Heart left ventricle (tissue), 16 donors: ENCODE results near the gene ELL. TPM values are rescaled to one million over a fixed set of nuclear protein-coding genes. Genes with fewer than 3 reads are reported as not detected.

Source experiments
- ATAC-seq, 4 donors: fragments of 200-7000 bp; cut with Tn5 transposase; one replicate each; pipeline ENCODE4 v1.9.1; 2020 to 2022; ENCODE audit warnings: moderate library complexity in 4 of 4, mild to moderate bottlenecking in 3 of 4, moderate number of reproducible peaks in 1 of 4
- DNase-seq, 5 donors: peaks; one replicate each; pipeline ENCODE4 v3.0.0-alpha.2; 2020
- H3K27ac ChIP-seq, 12 donors: fragments of 200-600 bp; sonication (generic) in 4 of 12; one replicate each; pipeline versions ENCODE4 v1.5.0 to v1.8.0; 2016 to 2022; ENCODE audit warnings: mild to moderate bottlenecking in 2 of 12
- H3K27me3 ChIP-seq, 9 donors: fragments of 200-600 bp; sonication (generic) in 2 of 9; one replicate each; pipeline versions ENCODE4 v1.5.1 to v1.8.0; 2016 to 2022; ENCODE audit warnings: mild to moderate bottlenecking in 3 of 9
- H3K36me3 ChIP-seq, 9 donors: fragments of 200-600 bp; sonication (generic) in 2 of 9; one replicate each; pipeline versions ENCODE4 v1.5.0 to v1.8.0; 2018 to 2022; ENCODE audit warnings: mild to moderate bottlenecking in 2 of 9
- H3K4me1 ChIP-seq, 12 donors: fragments of 200-600 bp; sonication (generic) in 4 of 12; one replicate each; pipeline versions ENCODE4 v1.5.0 to v1.8.0; 2016 to 2022; ENCODE audit warnings: mild to moderate bottlenecking in 3 of 12
- H3K4me3 ChIP-seq, 12 donors: fragments of 200-600 bp; sonication (generic) in 4 of 12; one replicate each; pipeline versions ENCODE4 v1.5.0 to v1.8.0; 2017 to 2022; ENCODE audit warnings: mild to moderate bottlenecking in 9 of 12, moderate library complexity in 4 of 12
- H3K9me3 ChIP-seq, 12 donors: fragments of 200-600 bp; sonication (generic) in 4 of 12; one replicate each; pipeline versions ENCODE4 v1.5.0 to v1.8.0; 2016 to 2022; ENCODE audit warnings: mild to moderate bottlenecking in 1 of 12
- CTCF ChIP-seq, 12 donors: fragments of 200-600 bp; sonication (generic) in 4 of 12; IDR thresholded peaks; one replicate each; pipeline versions ENCODE4 v1.5.0 to v1.8.0; 2018 to 2022; ENCODE audit warnings: antibody characterized with exemption in 12 of 12, mild to moderate bottlenecking in 5 of 12
- POLR2A ChIP-seq, 2 donors: fragments of 450-650 bp; IDR thresholded peaks; one replicate each; pipeline ENCODE4 v1.6.1; 2017; ENCODE audit warnings: antibody characterized with exemption in 2 of 2, mild to moderate bottlenecking in 2 of 2, moderate library complexity in 2 of 2
- WGBS, 4 donors: extraction: QIAGEN DNeasy Blood & Tissue Kit in 2 of 4; methylation state at CpG; one replicate each; pipeline versions ENCODE4 v1.1.5 to v1.1.7; 2013 to 2018; 5-methylcytosine and 5-hydroxymethylcytosine counted together
- intact Hi-C, 10 donors: fragments of 100-400 bp; cut with DNase I; formaldehyde crosslinking; loops; one replicate each; pipeline versions ENCODE4 v1.11.1 to v1.14.2; 2022
- polyA plus RNA-seq, 2 donors: library from polyadenylated mRNA; stranded (reverse); fragments of 200-250 nt; gene quantifications; one replicate each; pipeline ENCODE4 v1.2.3, GENCODE V29; 2013
- total RNA-seq, 9 donors: library from RNA; depleted of rRNA in 2 of 9; stranded (reverse); fragments of >200 nt in 2 of 9; fragmentation: NEBNext Ultra II Directional in 3 of 9; extraction: Animal tissue kit (Norgen Biotek cat#: 25700) in 3 of 9; gene quantifications; one replicate each; pipeline versions ENCODE4 v1.1.0 to v1.2.4, GENCODE V29; 2016 to 2023
- donor health status: ischemic (EF 13 %, LVEDD 7.1; RV severe dilation, severe dysfunction).
- donor health status: healthy with polysubstance abuse.
- donor health status: DM: no; HTN: yes; CAD: no.
- donor health status: DM: no; HTN: no; CAD: no.
- donor health status: ischemic (EF 25% LVEDD 6.9; RV normal size, moderate dysfunction).
- donor health status: ischemic (EF 25% LVEDD 5.7; RV mildly dilated, moderate dysfunction).
- donor health status: healthy.
- donor health status: DM: yes; HTN: yes; CAD: no.
- donor health status: ischemic (EF 35%, LVEDD 5.7; RV mildly dilated, moderate dysfunction).
- donor health status: nonischemic (EF 11% LVEDD 7.7; RV severe dilation, severe dysfunction).
- donor health status: DM: yes; HTN: yes; CAD: no.
- donor health status: PGD.
- donor health status: ischemic (EF 29% LVEDD 5.4; RV normal size, mild dysfunction).
- donor health status: nonischemic (EF 23%, LVEDD 6.1; RV moderate dilation, normal function).

The ELL gene
- total and polyA plus RNA-seq, 11 donors = 5.9 to 17.8 (median 7.3) TPM

GRCh38 chr19:18538115-18538514, 16.2 kb upstream of the ELL start:
- Histone ChIP-seq H3K27ac (no peak overlapping the region), H3K36me3 (peaks cover 0 to 84% (median 74%) of the 10 kb centered on the region in 9 donors), H3K4me3 (no peak overlapping the region), H3K9me3 (no peaks in the 10 kb centered on the region), H3K27me3 (no peaks in the 10 kb centered on the region), H3K4me1 (peaks cover 0 to 18% (median 11%) of the 10 kb centered on the region in 12 donors)
- ATAC-seq (no peak), DNase-seq (no peak)
- intact Hi-C loops = no loop called here
- TF ChIP-seq POLR2A (IDR thresholded peaks at IDR 0.05) (no peak), CTCF (IDR thresholded peaks at IDR 0.05) (no peak)
- WGBS, 4 donors = 91 to 92% (median 91%) methylated on average over 7 to 22 of the region's 22 CpGs

- H3K4me1 ChIP-seq = peaks cover 0 to 15% (median 9%) of the 10 kb centered on the region in 12 donors
- no peak overlapping the region for H3K27ac ChIP-seq
- intact Hi-C loops = no loop called here
- no peak for DNase-seq
- no peak overlapping the region for H3K4me3 ChIP-seq
- H3K9me3 ChIP-seq = no peaks in the 10 kb centered on the region
- H3K36me3 ChIP-seq = peaks cover under 1 to 90% (median 80%) of the 10 kb centered on the region in 9 donors
- H3K27me3 ChIP-seq = no peaks in the 10 kb centered on the region
- 94 to 96% (median 94%) methylated on average over 11 to 17 of the region's 17 CpGs for WGBS, 4 donors
- TF ChIP-seq CTCF (IDR thresholded peaks at IDR 0.05) (no peak), POLR2A (IDR thresholded peaks at IDR 0.05) (no peak)
- ATAC-seq = no peak
Observed at GRCh38 chr19:18537431-18537830, 15.6 kb upstream of the ELL start.

- Histone ChIP-seq H3K27me3 (no peaks in the 10 kb centered on the region), H3K9me3 (no peaks in the 10 kb centered on the region), H3K36me3 (peaks cover 7 to 98% (median 89%) of the 10 kb centered on the region in 9 donors), H3K27ac (no peak overlapping the region), H3K4me1 (peaks cover 0 to 6% (median under 1%) of the 10 kb centered on the region in 12 donors), H3K4me3 (no peak overlapping the region)
- TF ChIP-seq POLR2A (IDR thresholded peaks at IDR 0.05) (no peak), CTCF (IDR thresholded peaks at IDR 0.05) (no peak)
- no peak for DNase-seq
- 93 to 97% (median 95%) methylated on average over 10 of the region's 10 CpGs for WGBS, 4 donors
- intact Hi-C loops = no loop called here
- no peak for ATAC-seq
Observed at GRCh38 chr19:18536475-18536874, 14.6 kb upstream of the ELL start.

- Histone ChIP-seq H3K4me1 (no peaks in the 10 kb centered on the region), H3K27ac (no peak overlapping the region), H3K36me3 (peaks cover 7 to 70% (median 65%) of the 10 kb centered on the region in 9 donors), H3K9me3 (no peaks in the 10 kb centered on the region), H3K27me3 (no peaks in the 10 kb centered on the region), H3K4me3 (no peak overlapping the region)
- 94 to 100% (median 98%) methylated on average over 3 to 4 of the region's 4 CpGs for WGBS, 4 donors
- ATAC-seq (no peak), DNase-seq (no peak)
- intact Hi-C loops = no loop called here
- TF ChIP-seq CTCF (IDR thresholded peaks at IDR 0.05) (no peak), POLR2A (IDR thresholded peaks at IDR 0.05) (no peak)
Observed at GRCh38 chr19:18533058-18533457, 11.2 kb upstream of the ELL start.
